Measurements from ENCODE around the gene OBSCN. TPM values are rescaled to one million over a fixed set of nuclear protein-coding genes. Genes with fewer than 3 reads are reported as not detected.
"Not testable (repeated sequence)": the region's sequence is repeated elsewhere in the genome, so short reads cannot be mapped to it uniquely, and the experiment has no call there.

The OBSCN gene
- total and polyA plus RNA-seq, 2 of the 13 experiments (the other 11 are each of a cell fraction or from before 2014, with no cell fraction given): 0.20 TPM

DNA sequence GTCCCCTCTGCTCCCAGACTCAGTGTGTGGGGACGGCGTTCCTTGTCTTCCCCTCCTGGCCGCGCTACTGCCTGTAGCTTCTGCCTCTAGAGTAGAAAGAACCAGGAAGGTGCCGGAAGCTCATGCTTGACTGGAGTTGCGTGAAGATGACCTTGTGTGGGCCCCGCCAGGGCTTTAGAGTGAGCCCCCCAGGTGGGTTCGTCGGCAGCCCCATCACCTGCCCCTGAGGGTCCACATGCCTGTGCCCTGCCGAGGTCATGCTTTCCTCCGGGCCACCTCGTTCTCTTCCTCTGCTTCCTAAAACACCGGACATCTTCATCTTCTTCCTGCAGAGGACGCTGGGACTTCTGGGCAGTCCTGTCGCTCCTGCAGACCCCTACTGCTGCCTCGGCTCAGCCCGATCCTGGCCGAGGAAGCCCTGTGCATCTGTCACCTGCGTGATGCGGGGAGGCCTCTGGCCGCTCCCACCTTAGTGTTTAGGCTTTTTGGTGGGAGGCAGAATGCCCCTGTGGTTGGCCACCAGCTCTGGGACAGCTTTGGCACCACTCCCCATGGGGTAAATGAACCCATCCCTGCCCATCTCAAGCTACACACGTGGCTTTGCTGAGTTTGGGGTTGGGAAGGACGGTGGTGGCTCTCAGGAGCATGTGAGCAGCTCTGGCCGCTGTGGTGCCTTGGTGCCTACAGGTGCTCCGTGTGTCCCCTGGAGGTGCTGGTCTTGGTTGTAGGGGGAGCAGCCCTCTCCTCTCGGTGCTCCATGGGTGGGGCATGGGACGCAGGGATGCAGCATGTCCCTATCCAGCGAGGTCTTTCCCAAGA is 12.3 kb downstream of the OBSCN start:
- DNase-seq (ENCODE audit: low spot score): no peak
- Histone ChIP-seq H3K4me3 (replicated peaks in 1 of 3; ENCODE audit: insufficient read depth in 1 of 3, low read depth in 2 of 3, low read length in 3 of 3) (no peak overlapping the region), H3K9ac (ENCODE audit: insufficient read depth, low read depth, low read length) (no peak overlapping the region), H3K79me2 (ENCODE audit: insufficient read depth, low read length) (no peaks in the 10 kb centered on the region), H2AFZ (ENCODE audit: low read length) (no peak overlapping the region), H3K36me3 (replicated peaks in 1 of 2; ENCODE audit: control insufficient read depth in 1 of 2, insufficient read depth in 2 of 2, low read length in 2 of 2) (no peaks in the 10 kb centered on the region), H3K27ac (ENCODE audit: extremely low read length, insufficient read depth, low read length) (no peak overlapping the region), H3K9me3 (ENCODE audit: low read length) (no peaks in the 10 kb centered on the region), H3K4me2 (ENCODE audit: low read depth, low read length) (no peak overlapping the region), H3K27me3 (ENCODE audit: control insufficient read depth in 1 of 2, insufficient read depth in 2 of 2, low read length in 2 of 2) (peaks cover 3 to 33% of the 10 kb centered on the region in 2 experiments; a peak in 4 of 5 replicates), H4K20me1 (ENCODE audit: insufficient read depth, low read length) (no peaks in the 10 kb centered on the region), H3K4me1 (ENCODE audit: insufficient read depth, low read length) (peaks cover 8% of the 10 kb centered on the region; the same call in 1 of the 2 replicates)
- 44% methylated on average over 19 of the region's 28 CpGs for WGBS (ENCODE audit: low lambda C conversion rate)
- no peak for FAIRE-seq
- intact Hi-C loops (cut with micrococcal nuclease; ENCODE audit: unreplicated experiment) (no loop called here), in situ Hi-C loops (cut with HindIII; ENCODE audit: extremely low pct_ligation_motif_present, low pct_unique_long_range_greater_than_20kb) (no loop called here)
- ATAC-seq: no peak
- ChIA-PET POLR2A (no interaction called here), CTCF (ENCODE audit: low intra/inter-chr PET ratio, low total read pairs) (no interaction called here)
- BruUV-seq (replicated peaks): no TSS peak
- TF ChIP-seq MNT (IDR thresholded peaks at IDR 0.05) (peak; percentile 30; the same call in 1 of the 2 replicates), HOXD1 (CRISPR knock-in tag; IDR thresholded peaks at IDR 0.05) (no peak)

DNA sequence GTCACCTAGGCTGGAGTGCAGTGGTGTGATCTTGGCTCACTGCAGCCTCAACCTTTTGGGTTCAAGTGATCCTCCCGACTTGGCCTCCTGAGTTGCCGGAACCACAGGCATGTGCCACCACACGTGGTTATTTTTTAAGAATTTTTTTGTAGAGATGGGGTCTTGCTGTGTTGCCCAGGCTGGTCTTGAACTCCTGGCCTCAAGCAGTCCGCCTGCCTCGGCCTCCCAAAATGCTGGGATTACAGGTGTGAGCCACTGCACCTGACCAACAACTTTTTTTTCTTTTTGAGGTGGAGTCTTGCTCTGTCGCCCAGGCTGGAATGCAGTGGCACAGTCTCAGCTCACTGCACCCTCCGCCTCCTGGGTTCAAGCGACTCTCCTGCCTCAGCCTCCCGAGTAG is 13.3 kb downstream of the OBSCN start:
- BruUV-seq (replicated peaks); H3K9me3 ChIP-seq (ENCODE audit: low read length); H3K4me3 ChIP-seq (replicated peaks in 1 of 3; ENCODE audit: insufficient read depth in 1 of 3, low read depth in 2 of 3, low read length in 3 of 3); H3K4me2 ChIP-seq (ENCODE audit: low read depth, low read length); POLR2A ChIA-PET; H3K4me1 ChIP-seq (ENCODE audit: insufficient read depth, low read length); CTCF ChIA-PET (ENCODE audit: low intra/inter-chr PET ratio, low total read pairs); ATAC-seq; DNase-seq (ENCODE audit: low spot score); intact Hi-C loops (cut with micrococcal nuclease; ENCODE audit: unreplicated experiment); H3K27ac ChIP-seq (ENCODE audit: extremely low read length, insufficient read depth, low read length); H4K20me1 ChIP-seq (ENCODE audit: insufficient read depth, low read length); H2AFZ ChIP-seq (ENCODE audit: low read length); H3K9ac ChIP-seq (ENCODE audit: insufficient read depth, low read depth, low read length); H3K36me3 ChIP-seq (replicated peaks in 1 of 2; ENCODE audit: control insufficient read depth in 1 of 2, insufficient read depth in 2 of 2, low read length in 2 of 2); H3K79me2 ChIP-seq (ENCODE audit: insufficient read depth, low read length); FAIRE-seq; in situ Hi-C loops (cut with HindIII; ENCODE audit: extremely low pct_ligation_motif_present, low pct_unique_long_range_greater_than_20kb): not testable (repeated sequence)
- 47% methylated on average over 9 of the region's 9 CpGs for WGBS (ENCODE audit: low lambda C conversion rate)
- TF ChIP-seq MNT (IDR thresholded peaks at IDR 0.05): peak; percentile 50
- H3K27me3 ChIP-seq (ENCODE audit: control insufficient read depth in 1 of 2, insufficient read depth in 2 of 2, low read length in 2 of 2): peaks cover 3 to 27% of the 10 kb centered on the region in 2 experiments; a peak in 4 of 5 replicates
